ENCODE measurements around the gene SLC16A3.

The SLC16A3 gene

DNA sequence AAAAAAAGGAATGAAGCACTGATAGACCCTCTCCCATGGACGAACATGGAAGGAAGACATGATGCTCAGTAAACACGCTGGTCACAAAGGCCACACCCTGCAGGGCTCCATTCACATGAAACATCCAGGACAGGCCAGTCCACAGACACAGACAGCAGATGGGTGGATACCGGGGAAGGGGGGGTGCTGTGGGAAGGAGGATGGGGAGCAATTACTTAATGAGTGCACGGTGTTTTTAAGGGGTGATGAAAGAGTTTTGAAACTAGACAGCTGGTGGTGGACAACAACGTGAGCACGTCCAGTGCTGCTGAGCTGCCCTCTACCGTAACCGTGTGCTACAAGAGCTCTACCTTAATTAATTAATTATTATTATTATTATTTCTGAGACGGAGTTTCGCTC lies 6.0 kb upstream of the SLC16A3 start:
- TF ChIP-seq, protein P1, sequence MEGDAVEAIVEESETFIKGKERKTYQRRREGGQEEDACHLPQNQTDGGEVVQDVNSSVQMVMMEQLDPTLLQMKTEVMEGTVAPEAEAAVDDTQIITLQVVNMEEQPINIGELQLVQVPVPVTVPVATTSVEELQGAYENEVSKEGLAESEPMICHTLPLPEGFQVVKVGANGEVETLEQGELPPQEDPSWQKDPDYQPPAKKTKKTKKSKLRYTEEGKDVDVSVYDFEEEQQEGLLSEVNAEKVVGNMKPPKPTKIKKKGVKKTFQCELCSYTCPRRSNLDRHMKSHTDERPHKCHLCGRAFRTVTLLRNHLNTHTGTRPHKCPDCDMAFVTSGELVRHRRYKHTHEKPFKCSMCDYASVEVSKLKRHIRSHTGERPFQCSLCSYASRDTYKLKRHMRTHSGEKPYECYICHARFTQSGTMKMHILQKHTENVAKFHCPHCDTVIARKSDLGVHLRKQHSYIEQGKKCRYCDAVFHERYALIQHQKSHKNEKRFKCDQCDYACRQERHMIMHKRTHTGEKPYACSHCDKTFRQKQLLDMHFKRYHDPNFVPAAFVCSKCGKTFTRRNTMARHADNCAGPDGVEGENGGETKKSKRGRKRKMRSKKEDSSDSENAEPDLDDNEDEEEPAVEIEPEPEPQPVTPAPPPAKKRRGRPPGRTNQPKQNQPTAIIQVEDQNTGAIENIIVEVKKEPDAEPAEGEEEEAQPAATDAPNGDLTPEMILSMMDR (conservative IDR thresholded peaks at IDR 0.05; ENCODE audit: low read length) = no peak
- no peak for TF ChIP-seq EZH2phosphoT487 (IDR thresholded peaks at IDR 0.05; ENCODE audit: borderline replicate concordance)
- H3F3A ChIP-seq (ENCODE audit: low read depth) = no peaks in the 10 kb centered on the region
- no peaks in the 10 kb centered on the region for H3K36me3 ChIP-seq (ENCODE audit: insufficient read depth, low read length)
- H3K9me3 ChIP-seq (ENCODE audit: insufficient read depth, low read depth, low read length) = no peaks in the 10 kb centered on the region
- no peaks in the 10 kb centered on the region for H4K20me1 ChIP-seq (ENCODE audit: insufficient read depth, low read length, poor library complexity, severe bottlenecking)
- H3K4me3 ChIP-seq (ENCODE audit: low read length, poor library complexity, severe bottlenecking) = no peak overlapping the region
- peaks cover 10% of the 10 kb centered on the region for H3K4me1 ChIP-seq (ENCODE audit: insufficient read depth, low read length, poor library complexity, severe bottlenecking)
- H3K4me2 ChIP-seq (ENCODE audit: low read depth, low read length, poor library complexity, severe bottlenecking) = no peak overlapping the region
- no peak overlapping the region for H2AFZ ChIP-seq (ENCODE audit: low read length)
- no peak overlapping the region for H3K9ac ChIP-seq (ENCODE audit: low read depth, low read length, poor library complexity, severe bottlenecking)
- no peaks in the 10 kb centered on the region for H3K27me3 ChIP-seq (ENCODE audit: insufficient read depth, low read length, poor library complexity, severe bottlenecking)
- peaks cover 13% of the 10 kb centered on the region; the same call in 1 of the 2 replicates for H3K79me2 ChIP-seq (ENCODE audit: insufficient read depth, low read length)
- no peaks in the 10 kb centered on the region for H3K9me2 ChIP-seq (replicated peaks; ENCODE audit: low read depth, low read length)

DNA sequence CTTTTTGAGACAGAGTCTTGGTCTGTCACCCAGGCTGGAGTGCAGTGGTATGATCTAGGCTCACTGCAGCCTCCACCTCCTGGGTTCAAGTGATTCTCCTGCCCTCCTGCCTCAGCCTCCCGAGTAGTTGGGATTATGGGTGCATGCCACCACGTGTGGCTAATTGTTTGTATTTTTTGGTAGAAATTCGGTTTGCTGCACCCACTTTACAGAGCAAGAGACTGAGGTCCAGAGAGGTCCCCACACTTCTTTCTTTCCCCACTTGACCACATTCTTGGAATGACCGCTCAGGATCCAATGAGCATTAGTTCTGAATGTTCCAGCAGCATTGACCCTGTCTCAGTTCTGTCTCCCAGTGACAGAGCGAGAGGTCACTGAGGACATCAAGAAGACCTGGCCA lies 5.3 kb upstream of the SLC16A3 start:
- Histone ChIP-seq H3K4me1 (ENCODE audit: insufficient read depth, low read length, poor library complexity, severe bottlenecking) (peaks cover 9% of the 10 kb centered on the region), H3K9me2 (replicated peaks; ENCODE audit: low read depth, low read length) (no peaks in the 10 kb centered on the region), H3K4me2 (ENCODE audit: low read depth, low read length, poor library complexity, severe bottlenecking) (no peak overlapping the region), H3K79me2 (ENCODE audit: insufficient read depth, low read length) (peaks cover 20% of the 10 kb centered on the region; the same call in 1 of the 2 replicates), H3K9ac (ENCODE audit: low read depth, low read length, poor library complexity, severe bottlenecking) (no peak overlapping the region), H3K27me3 (ENCODE audit: insufficient read depth, low read length, poor library complexity, severe bottlenecking) (no peaks in the 10 kb centered on the region), H3K36me3 (ENCODE audit: insufficient read depth, low read length) (no peaks in the 10 kb centered on the region), H4K20me1 (ENCODE audit: insufficient read depth, low read length, poor library complexity, severe bottlenecking) (no peaks in the 10 kb centered on the region), H3K4me3 (ENCODE audit: low read length, poor library complexity, severe bottlenecking) (no peak overlapping the region), H3K9me3 (ENCODE audit: insufficient read depth, low read depth, low read length) (no peaks in the 10 kb centered on the region), H2AFZ (ENCODE audit: low read length) (no peak overlapping the region), H3F3A (ENCODE audit: low read depth) (no peaks in the 10 kb centered on the region)
- TF ChIP-seq EZH2phosphoT487 (IDR thresholded peaks at IDR 0.05; ENCODE audit: borderline replicate concordance) = no peak
- TF ChIP-seq, protein P1 (conservative IDR thresholded peaks at IDR 0.05; ENCODE audit: low read length) = no peak

DNA sequence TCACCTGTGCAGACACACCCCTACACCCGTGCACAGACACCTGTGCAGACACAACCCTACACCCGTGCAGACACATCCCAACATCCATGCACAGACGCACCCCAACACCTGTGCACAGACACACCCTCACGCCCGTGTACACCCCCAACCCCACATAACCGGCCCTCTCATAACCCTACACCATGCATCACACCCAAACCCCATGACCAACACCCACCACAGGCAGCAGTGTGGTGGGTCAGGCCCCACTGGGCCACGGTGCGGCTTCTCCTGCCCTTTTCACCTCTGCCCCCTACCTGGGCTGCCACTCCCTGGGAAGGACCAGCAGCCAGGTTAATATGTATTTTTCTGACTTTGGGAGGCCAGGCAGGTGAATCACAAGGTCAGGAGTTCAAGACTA lies 4.2 kb upstream of the SLC16A3 start:
- no peak for TF ChIP-seq EZH2phosphoT487 (IDR thresholded peaks at IDR 0.05; ENCODE audit: borderline replicate concordance)
- TF ChIP-seq, protein P1 (conservative IDR thresholded peaks at IDR 0.05; ENCODE audit: low read length) = no peak
- no peak overlapping the region for H3K4me3 ChIP-seq (ENCODE audit: low read length, poor library complexity, severe bottlenecking)
- peaks cover 9% of the 10 kb centered on the region for H3K4me1 ChIP-seq (ENCODE audit: insufficient read depth, low read length, poor library complexity, severe bottlenecking)

More for the DNA sequence above, 4.2 kb upstream of the SLC16A3 start:
- no peaks in the 10 kb centered on the region for H3K27me3 ChIP-seq (ENCODE audit: insufficient read depth, low read length, poor library complexity, severe bottlenecking)
- peaks cover 30% of the 10 kb centered on the region for H3K79me2 ChIP-seq (ENCODE audit: insufficient read depth, low read length)
- no peaks in the 10 kb centered on the region for H3K9me3 ChIP-seq (ENCODE audit: insufficient read depth, low read depth, low read length)
- H3K9ac ChIP-seq (ENCODE audit: low read depth, low read length, poor library complexity, severe bottlenecking) = no peak overlapping the region
- H3K9me2 ChIP-seq (replicated peaks; ENCODE audit: low read depth, low read length) = no peaks in the 10 kb centered on the region
- H3F3A ChIP-seq (ENCODE audit: low read depth) = no peaks in the 10 kb centered on the region
- H3K36me3 ChIP-seq (ENCODE audit: insufficient read depth, low read length) = no peaks in the 10 kb centered on the region
- H3K4me2 ChIP-seq (ENCODE audit: low read depth, low read length, poor library complexity, severe bottlenecking) = no peak overlapping the region
- H2AFZ ChIP-seq (ENCODE audit: low read length) = no peak overlapping the region
- H4K20me1 ChIP-seq (ENCODE audit: insufficient read depth, low read length, poor library complexity, severe bottlenecking) = peaks cover 8% of the 10 kb centered on the region
